DND-41 (cell line): ENCODE results near the gene TROAP.

Experiments used
- CTCF ChIP-seq: IDR thresholded peaks from 2 replicates; pipeline ENCODE4 v1.5.1; 2012; ENCODE audit warnings: borderline replicate concordance, low read length, moderate library complexity, mild to moderate bottlenecking; ENCODE audit not compliant: poor library complexity, severe bottlenecking; ENCODE audit errors: extremely low read depth
- EZH2 ChIP-seq: IDR thresholded peaks from 3 replicates; pipeline ENCODE4 v1.6.1; 2012; ENCODE audit warnings: borderline replicate concordance, low read depth, mild to moderate bottlenecking, moderate library complexity, low read length, inconsistent platforms; ENCODE audit not compliant: severe bottlenecking

GRCh38 chr12:49276304-49277290, 46.5 kb upstream of the TROAP start:
- no peak for TF ChIP-seq CTCF
- no peak for TF ChIP-seq EZH2
